Head of caudate nucleus (tissue), 42 donors: ENCODE data around the gene MRPL32.
"Not testable (repeated sequence)": the region's sequence is repeated elsewhere in the genome, so short reads cannot be mapped to it uniquely, and the experiment has no call there.

Experiments
- DNase-seq, 42 donors: peaks; one replicate each; pipeline versions ENCODE4 v3.0.0 to v3.0.0-alpha.2; 2020 to 2021; ENCODE audit warnings: mixed read lengths in 7 of 42
- intact Hi-C: fragments of 100-400 bp; cut with DNase I; formaldehyde crosslinking; loops from one replicate; pipeline ENCODE4 v1.15.0; 2022

MRPL32 gene

GRCh38 chr7:42931834-42932651, at the start of gene MRPL32, which contains the start of gene PSMA2:
Gene MRPL32, plus strand, starts transcription at chr7:42932376. Its CDS starts 11 bp downstream, at chr7:42932387.
Gene PSMA2, minus strand, starts transcription at chr7:42932174. Its CDS starts 16 bp downstream, at chr7:42932158.
- intact Hi-C loops: no loop called here
- DNase-seq: peak; percentile 91 to 99 (median 96)

GRCh38 chr7:42883950-42884349, 48.2 kb upstream of the MRPL32 start:
- intact Hi-C loops: no loop called here
- peak in 20 of 42 donors; percentile 8 to 55 (median 28) for DNase-seq

GRCh38 chr7:42885183-42885582, 47.0 kb upstream of the MRPL32 start:
- intact Hi-C loops, DNase-seq: not testable (repeated sequence)

GRCh38 chr7:42886129-42886528, 46.0 kb upstream of the MRPL32 start:
- intact Hi-C loops: no loop called here
- no peak for DNase-seq

- DNase-seq: no peak
- intact Hi-C loops: no loop called here
Observed at GRCh38 chr7:42886893-42887505, 45.2 kb upstream of the MRPL32 start.

GRCh38 chr7:42893346-42894240, 38.6 kb upstream of the MRPL32 start:
- no peak for DNase-seq
- intact Hi-C loops: no loop called here

GRCh38 chr7:42900842-42901241, 31.3 kb upstream of the MRPL32 start:
- intact Hi-C loops: no loop called here

GRCh38 chr7:42902331-42902730, 29.8 kb upstream of the MRPL32 start:
- DNase-seq: no peak
- intact Hi-C loops: no loop called here

More at GRCh38 chr7:42900842-42901241, 31.3 kb upstream of the MRPL32 start:
- DNase-seq: no peak

GRCh38 chr7:42906181-42906580, 26.0 kb upstream of the MRPL32 start:
- no peak for DNase-seq
- intact Hi-C loops: no loop called here

- intact Hi-C loops: no loop called here
- no peak for DNase-seq
Observed at GRCh38 chr7:42907316-42907715, 24.9 kb upstream of the MRPL32 start.

GRCh38 chr7:42910306-42910705, 21.9 kb upstream of the MRPL32 start:
- intact Hi-C loops: no loop called here

GRCh38 chr7:42911454-42912447, 20.4 kb upstream of the MRPL32 start, which contains the start of gene C7orf25:
Gene C7orf25, minus strand, starts transcription at chr7:42912070. Its CDS starts 1,170 bp downstream, at chr7:42910900.
- DNase-seq: peak; percentile 95 to 100 (median 99)
- intact Hi-C loops: no loop called here

More at GRCh38 chr7:42910306-42910705, 21.9 kb upstream of the MRPL32 start:
- DNase-seq: peak in 38 of 42 donors; percentile 36 to 86 (median 62)

- intact Hi-C loops: no loop called here
- DNase-seq: no peak
Observed at GRCh38 chr7:42913591-42913990, 18.6 kb upstream of the MRPL32 start.

- intact Hi-C loops: no loop called here
- no peak for DNase-seq
Observed at GRCh38 chr7:42914009-42914408, 18.2 kb upstream of the MRPL32 start.

GRCh38 chr7:42914421-42915045, 17.6 kb upstream of the MRPL32 start:
- DNase-seq: no peak
- intact Hi-C loops: no loop called here

- no peak for DNase-seq
- intact Hi-C loops: no loop called here
Observed at GRCh38 chr7:42915356-42915755, 16.8 kb upstream of the MRPL32 start.

- no peak for DNase-seq
- intact Hi-C loops: no loop called here
Observed at GRCh38 chr7:42922017-42922753, 10.0 kb upstream of the MRPL32 start.
